ENCODE data around the gene SPX.

The SPX gene

DNA sequence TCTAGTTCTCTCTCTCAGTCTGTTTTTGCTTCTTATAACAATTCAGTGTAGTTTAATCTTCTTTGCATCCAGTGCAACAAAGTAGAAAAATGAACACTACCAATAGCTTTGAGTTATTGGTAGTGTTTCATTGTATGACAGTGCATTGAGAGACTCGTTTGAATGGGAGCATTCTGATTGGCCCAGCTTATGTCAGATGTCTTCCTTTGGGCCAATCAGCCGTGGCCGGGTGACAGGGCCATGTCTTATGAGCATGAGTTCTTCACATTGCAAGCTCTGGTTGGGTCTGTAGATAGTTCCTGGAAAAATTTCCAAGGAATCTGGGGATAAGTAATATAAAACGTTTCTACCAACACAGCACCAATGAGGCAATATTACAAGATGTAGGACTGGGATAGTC is 42.0 kb downstream of the SPX start:
- H3K27ac ChIP-seq: no peak overlapping the region
- no peaks in the 10 kb centered on the region for H3K9me3 ChIP-seq (ENCODE audit: severe bottlenecking)
- no peak for DNase-seq
- TF ChIP-seq, protein P1, sequence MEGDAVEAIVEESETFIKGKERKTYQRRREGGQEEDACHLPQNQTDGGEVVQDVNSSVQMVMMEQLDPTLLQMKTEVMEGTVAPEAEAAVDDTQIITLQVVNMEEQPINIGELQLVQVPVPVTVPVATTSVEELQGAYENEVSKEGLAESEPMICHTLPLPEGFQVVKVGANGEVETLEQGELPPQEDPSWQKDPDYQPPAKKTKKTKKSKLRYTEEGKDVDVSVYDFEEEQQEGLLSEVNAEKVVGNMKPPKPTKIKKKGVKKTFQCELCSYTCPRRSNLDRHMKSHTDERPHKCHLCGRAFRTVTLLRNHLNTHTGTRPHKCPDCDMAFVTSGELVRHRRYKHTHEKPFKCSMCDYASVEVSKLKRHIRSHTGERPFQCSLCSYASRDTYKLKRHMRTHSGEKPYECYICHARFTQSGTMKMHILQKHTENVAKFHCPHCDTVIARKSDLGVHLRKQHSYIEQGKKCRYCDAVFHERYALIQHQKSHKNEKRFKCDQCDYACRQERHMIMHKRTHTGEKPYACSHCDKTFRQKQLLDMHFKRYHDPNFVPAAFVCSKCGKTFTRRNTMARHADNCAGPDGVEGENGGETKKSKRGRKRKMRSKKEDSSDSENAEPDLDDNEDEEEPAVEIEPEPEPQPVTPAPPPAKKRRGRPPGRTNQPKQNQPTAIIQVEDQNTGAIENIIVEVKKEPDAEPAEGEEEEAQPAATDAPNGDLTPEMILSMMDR (IDR thresholded peaks at IDR 0.05; ENCODE audit: low read depth, low read length): no peak
- no peaks in the 10 kb centered on the region for H3K36me3 ChIP-seq
- no peak overlapping the region for H3K4me3 ChIP-seq (ENCODE audit: low read depth, low read length)
- H3K27me3 ChIP-seq (ENCODE audit: insufficient read depth, low read depth, severe bottlenecking): no peaks in the 10 kb centered on the region

DNA sequence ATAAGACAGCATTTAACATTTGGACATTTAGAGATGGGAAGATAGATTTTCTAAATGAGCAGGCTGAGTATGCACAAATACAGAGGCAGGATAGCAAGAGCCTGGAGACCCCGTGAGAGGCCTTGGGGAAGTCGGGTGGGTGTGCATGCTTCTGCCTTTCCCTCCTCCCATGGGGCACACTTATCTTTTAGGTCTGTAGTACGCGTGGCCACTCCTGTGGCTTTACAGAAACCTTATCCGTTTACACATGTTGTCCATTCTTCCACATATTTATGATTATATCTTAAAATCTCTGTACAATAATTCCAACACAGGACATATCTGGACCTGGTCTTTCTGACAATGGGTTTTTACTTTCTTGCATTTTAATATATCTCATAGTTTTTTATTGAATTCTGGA is 45.0 kb downstream of the SPX start:
- no peak for DNase-seq
- Histone ChIP-seq H3K9me3 (ENCODE audit: severe bottlenecking) (no peaks in the 10 kb centered on the region), H3K4me3 (ENCODE audit: low read depth, low read length) (no peak overlapping the region), H3K27ac (no peak overlapping the region), H3K36me3 (no peaks in the 10 kb centered on the region), H3K27me3 (ENCODE audit: insufficient read depth, low read depth, severe bottlenecking) (no peaks in the 10 kb centered on the region)
- TF ChIP-seq, protein P1 (IDR thresholded peaks at IDR 0.05; ENCODE audit: low read depth, low read length): no peak

DNA sequence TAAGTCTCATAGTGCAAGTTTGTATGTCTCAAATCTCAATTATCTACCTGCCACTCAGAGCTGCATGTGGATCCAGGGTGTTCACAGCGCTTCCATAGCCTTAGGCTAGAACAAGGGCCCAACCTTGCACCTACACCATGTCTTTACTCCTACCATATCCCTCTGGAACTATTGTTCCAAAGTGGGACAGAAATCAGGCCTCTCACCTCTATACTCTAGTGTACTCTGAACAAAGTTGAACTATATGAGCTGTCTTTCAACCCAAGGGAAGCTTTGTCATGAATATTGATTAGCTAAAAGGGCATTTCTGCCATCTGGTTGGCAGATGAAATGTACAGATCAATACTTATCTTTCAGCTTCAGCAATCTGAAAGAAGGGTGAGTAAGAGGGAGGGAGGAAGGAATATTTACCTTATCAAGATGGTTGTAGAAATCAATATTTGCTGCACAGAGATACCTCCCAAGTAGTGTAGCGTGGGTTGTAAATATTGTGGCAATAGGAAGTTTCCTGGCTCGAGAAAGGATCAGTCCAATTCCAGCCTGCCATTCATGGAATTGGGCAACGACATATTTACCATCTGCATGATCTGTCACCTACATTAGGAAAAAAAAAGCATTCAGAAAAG is 47.8 kb downstream of the SPX start:
- TF ChIP-seq, protein P1 (IDR thresholded peaks at IDR 0.05; ENCODE audit: low read depth, low read length): no peak
- Histone ChIP-seq H3K27me3 (ENCODE audit: insufficient read depth, low read depth, severe bottlenecking) (no peaks in the 10 kb centered on the region), H3K36me3 (no peaks in the 10 kb centered on the region), H3K27ac (no peak overlapping the region), H3K4me3 (ENCODE audit: low read depth, low read length) (no peak overlapping the region), H3K9me3 (ENCODE audit: severe bottlenecking) (no peaks in the 10 kb centered on the region)
- DNase-seq: no peak

DNA sequence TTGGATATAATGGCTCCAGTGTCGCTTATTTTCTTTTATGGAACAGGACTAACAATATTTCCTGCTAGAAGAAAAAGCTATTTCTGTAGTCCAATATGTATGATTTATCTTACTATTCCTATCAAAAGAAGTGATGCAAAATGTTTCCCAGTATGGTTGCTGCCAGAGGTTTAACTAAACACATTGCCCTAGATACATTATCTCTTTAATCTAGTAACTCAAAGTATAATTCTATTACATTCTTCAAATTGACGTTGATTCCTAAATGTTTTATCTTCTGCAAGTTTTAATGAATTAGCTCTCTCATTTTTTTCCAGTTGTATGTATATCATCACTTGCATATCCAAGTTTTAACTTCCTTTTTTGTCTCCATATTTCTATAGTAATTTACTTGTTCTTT is 50.3 kb downstream of the SPX start:
- Histone ChIP-seq H3K27me3 (ENCODE audit: insufficient read depth, low read depth, severe bottlenecking) (no peaks in the 10 kb centered on the region), H3K9me3 (ENCODE audit: severe bottlenecking) (no peaks in the 10 kb centered on the region), H3K27ac (no peak overlapping the region), H3K36me3 (no peaks in the 10 kb centered on the region), H3K4me3 (ENCODE audit: low read depth, low read length) (no peak overlapping the region)
- no peak for DNase-seq
- TF ChIP-seq, protein P1 (IDR thresholded peaks at IDR 0.05; ENCODE audit: low read depth, low read length): no peak

DNA sequence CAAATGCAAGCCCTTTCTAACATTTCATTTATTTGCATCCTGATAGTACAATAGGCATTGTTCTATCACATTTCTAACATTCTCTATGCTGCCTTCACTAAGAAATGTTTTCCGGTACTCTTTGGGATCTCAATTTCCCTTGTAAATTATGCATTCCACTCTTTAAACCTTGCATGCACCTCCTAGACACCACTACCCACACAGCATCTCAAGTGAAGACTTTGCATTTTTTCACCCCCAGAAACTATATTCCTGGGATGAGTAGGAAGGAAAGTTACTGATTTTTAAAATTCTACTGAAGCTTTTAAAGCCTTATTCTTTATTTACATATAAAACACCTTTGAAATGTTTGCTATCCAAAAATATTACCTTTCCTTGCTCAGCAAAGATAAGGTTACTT is 51.4 kb downstream of the SPX start:
- Histone ChIP-seq H3K27ac (no peak overlapping the region), H3K27me3 (ENCODE audit: insufficient read depth, low read depth, severe bottlenecking) (no peaks in the 10 kb centered on the region), H3K4me3 (ENCODE audit: low read depth, low read length) (no peak overlapping the region), H3K9me3 (ENCODE audit: severe bottlenecking) (no peaks in the 10 kb centered on the region), H3K36me3 (no peaks in the 10 kb centered on the region)
- DNase-seq: no peak
- TF ChIP-seq, protein P1 (IDR thresholded peaks at IDR 0.05; ENCODE audit: low read depth, low read length): no peak

Measured in WERI-Rb-1 (cell line).